SK-N-MC (cell line): Measurements from ENCODE around the gene SENP7.

Experiments used
- DNase-seq: peaks from one replicate; pipeline ENCODE4 v3.0.0-alpha.2; 2011; ENCODE audit warnings: low read depth, low spot score
- H3K27ac ChIP-seq: fragments of 200-600 bp; sonication (generic); 2 replicates; pipeline ENCODE4 v1.5.1; 2016; ENCODE audit warnings: mixed run types
- H3K36me3 ChIP-seq: fragments of 200-600 bp; sonication (generic); 2 replicates; pipeline ENCODE4 v1.6.1; 2017; ENCODE audit warnings: antibody characterized with exemption, low read length, mixed read lengths; ENCODE audit not compliant: insufficient read depth
- H3K4me3 ChIP-seq: fragments of 200-600 bp; sonication (generic); 2 replicates; pipeline ENCODE4 v1.5.1; 2016
- H3K9ac ChIP-seq: fragments of 200-600 bp; sonication (generic); 2 replicates; pipeline ENCODE4 v1.8.0; 2017; ENCODE audit warnings: mixed run types, mixed read lengths; ENCODE audit not compliant: insufficient read length
- H3K9me3 ChIP-seq: fragments of 200-600 bp; sonication (generic); 2 replicates; pipeline ENCODE4 v1.6.1; 2017; ENCODE audit warnings: low read depth, mild to moderate bottlenecking, antibody characterized with exemption, low read length, moderate library complexity, mixed read lengths
- EZH2 ChIP-seq: fragments of 200-600 bp; sonication (generic); IDR thresholded peaks from one replicate; pipeline ENCODE4 v1.6.1; 2017; ENCODE audit warnings: antibody characterized with exemption
- FOXP2 ChIP-seq: optimal IDR thresholded peaks from 2 replicates; pipeline ENCODE3; 2011; ENCODE audit warnings: mild to moderate bottlenecking, moderate library complexity; ENCODE audit not compliant: insufficient read depth; ENCODE audit errors: extremely low read length, control extremely low read depth
- POLR2AphosphoS5 ChIP-seq: IDR thresholded peaks from 2 replicates; pipeline ENCODE4 v1.6.1; 2012; ENCODE audit warnings: mild to moderate bottlenecking, low read depth, low read length, borderline replicate concordance

SENP7 gene

GRCh38 chr3:101383156-101383575 lies 129.8 kb downstream of the SENP7 start:
- 0 out of 2 replicates have a peak, but pooled peaks cover 9% of the 10 kb centered on the region for H3K36me3 ChIP-seq
- no peak overlapping the region for H3K4me3 ChIP-seq
- peaks cover 9% of the 10 kb centered on the region for H3K9me3 ChIP-seq
- TF ChIP-seq EZH2 (no peak), POLR2AphosphoS5 (no peak), FOXP2 (no peak)
- DNase-seq, result no peak
- H3K27ac ChIP-seq, result no peak overlapping the region
- H3K9ac ChIP-seq, result no peak overlapping the region

DNA sequence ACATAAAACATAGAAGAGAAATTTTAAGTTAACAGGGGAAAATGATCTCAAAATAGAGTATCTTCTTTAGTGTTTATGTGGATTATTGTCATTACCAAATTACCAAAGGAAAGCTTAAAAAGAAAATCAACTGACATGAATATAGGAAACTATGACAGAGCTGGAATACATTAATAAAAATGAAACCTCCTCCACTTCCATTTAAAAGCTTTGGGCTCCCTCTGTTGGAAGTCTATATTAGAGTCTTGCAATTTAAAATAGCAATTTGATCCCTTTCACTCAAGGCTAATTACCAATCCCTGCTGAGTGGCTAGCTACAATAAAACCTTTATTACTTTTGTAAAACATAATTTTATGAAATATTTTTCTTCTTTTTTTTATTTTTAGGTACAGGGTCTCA lies 131.2 kb downstream of the SENP7 start:
- DNase-seq, result peak; percentile 61
- Histone ChIP-seq H3K9me3 (peaks cover 9% of the 10 kb centered on the region), H3K27ac (no peak overlapping the region), H3K36me3 (0 out of 2 replicates have a peak, but pooled peaks cover 9% of the 10 kb centered on the region), H3K4me3 (no peak overlapping the region), H3K9ac (no peak overlapping the region)
- TF ChIP-seq POLR2AphosphoS5 (no peak), EZH2 (no peak), FOXP2 (no peak)

- H3K36me3 ChIP-seq, result 0 out of 2 replicates have a peak, but pooled peaks cover 9% of the 10 kb centered on the region
- DNase-seq, result no peak
- no peak overlapping the region for H3K4me3 ChIP-seq
- H3K9me3 ChIP-seq, result peaks cover 9% of the 10 kb centered on the region
- no peak for TF ChIP-seq POLR2AphosphoS5
- TF ChIP-seq FOXP2, result no peak
- TF ChIP-seq EZH2, result no peak
- H3K27ac ChIP-seq, result no peak overlapping the region
- H3K9ac ChIP-seq, result no peak overlapping the region
Observed at GRCh38 chr3:101379658-101380376, 133.2 kb downstream of the SENP7 start.

DNA sequence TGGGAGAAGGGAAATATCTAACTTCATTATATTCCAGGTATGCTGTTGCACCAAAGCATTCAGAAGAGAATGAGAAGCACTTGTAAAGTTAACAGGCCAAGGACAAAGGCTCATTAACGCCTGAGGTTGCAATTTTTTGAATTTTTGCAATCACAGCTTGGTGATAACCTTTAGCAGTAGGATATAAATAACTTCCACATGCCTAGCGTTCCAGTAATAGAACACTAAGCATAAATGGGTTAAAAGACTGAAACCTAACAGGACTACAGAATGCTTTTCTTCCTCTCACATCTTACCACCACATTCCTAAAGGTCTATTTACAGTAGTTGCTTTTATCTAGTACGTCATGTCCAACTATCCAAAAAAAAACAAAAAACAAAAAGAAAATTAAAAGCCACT lies 135.2 kb downstream of the SENP7 start:
- DNase-seq, result no peak
- TF ChIP-seq POLR2AphosphoS5 (no peak), EZH2 (no peak), FOXP2 (no peak)
- H3K9ac ChIP-seq, result no peak overlapping the region
- 0 out of 2 replicates have a peak, but pooled peaks cover 9% of the 10 kb centered on the region for H3K36me3 ChIP-seq
- H3K4me3 ChIP-seq, result no peak overlapping the region
- H3K9me3 ChIP-seq, result peaks cover 9% of the 10 kb centered on the region
- H3K27ac ChIP-seq, result no peak overlapping the region

DNA sequence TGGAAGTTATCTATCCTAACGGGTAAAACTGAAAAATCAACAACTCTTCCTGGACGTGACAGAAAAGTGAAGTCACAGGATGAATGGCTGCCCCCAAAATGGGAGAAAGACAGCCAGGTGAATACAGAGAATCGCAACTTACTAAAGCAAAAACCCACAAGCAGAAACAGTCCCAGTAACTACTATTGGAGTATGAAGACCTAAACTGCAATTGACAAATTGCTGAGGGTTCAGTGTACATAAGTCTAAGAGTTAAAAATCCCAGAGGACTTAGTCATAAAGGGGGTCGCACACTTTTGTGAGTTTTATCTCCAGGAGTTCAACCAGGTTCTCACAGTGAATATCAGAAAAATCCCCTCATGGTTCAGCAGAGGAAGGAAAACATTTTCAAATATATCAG lies 135.8 kb downstream of the SENP7 start:
- DNase-seq, result no peak
- H3K4me3 ChIP-seq, result no peak overlapping the region
- TF ChIP-seq EZH2, result no peak
- TF ChIP-seq FOXP2, result no peak
- no peak for TF ChIP-seq POLR2AphosphoS5
- H3K36me3 ChIP-seq, result 0 out of 2 replicates have a peak, but pooled peaks cover 9% of the 10 kb centered on the region
- H3K9ac ChIP-seq, result no peak overlapping the region
- peaks cover 9% of the 10 kb centered on the region for H3K9me3 ChIP-seq
- no peak overlapping the region for H3K27ac ChIP-seq

DNA sequence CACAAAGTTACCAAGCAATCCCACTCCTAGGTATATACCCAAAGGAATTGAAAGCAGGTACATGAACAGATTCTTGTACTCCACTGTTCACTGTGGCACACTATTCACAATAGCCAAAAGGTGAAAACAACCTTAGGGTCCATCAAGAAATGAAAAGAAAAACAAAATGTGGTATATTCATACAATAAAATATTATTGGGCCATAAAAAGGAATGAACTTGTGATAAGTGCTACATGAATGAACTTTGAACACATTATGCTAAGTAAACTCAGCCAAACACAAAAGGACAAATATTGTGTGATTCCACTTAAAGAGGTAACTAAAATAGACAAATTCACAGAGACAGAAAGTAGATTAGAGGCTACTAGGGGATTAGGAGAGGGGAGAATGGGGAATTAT lies 137.4 kb downstream of the SENP7 start:
- Histone ChIP-seq H3K9me3 (peaks cover 9% of the 10 kb centered on the region), H3K36me3 (0 out of 2 replicates have a peak, but pooled peaks cover 9% of the 10 kb centered on the region), H3K4me3 (no peak overlapping the region), H3K27ac (no peak overlapping the region), H3K9ac (no peak overlapping the region)
- no peak for DNase-seq
- TF ChIP-seq EZH2 (no peak), POLR2AphosphoS5 (no peak), FOXP2 (no peak)

GRCh38 chr3:101362406-101362805 lies 150.6 kb downstream of the SENP7 start:
- Histone ChIP-seq H3K4me3 (no peak overlapping the region), H3K9ac (no peak overlapping the region), H3K27ac (no peak overlapping the region), H3K9me3 (0 out of 2 replicates have a peak, but pooled peaks cover 8% of the 10 kb centered on the region), H3K36me3 (peaks cover 32% of the 10 kb centered on the region)
- no peak for DNase-seq
- TF ChIP-seq FOXP2 (no peak), EZH2 (no peak), POLR2AphosphoS5 (no peak)

- Histone ChIP-seq H3K36me3 (peaks cover 10% of the 10 kb centered on the region; the same call in 1 of the 2 replicates), H3K4me3 (peak overlapping the region; percentile 50), H3K9me3 (0 out of 2 replicates have a peak, but pooled peaks cover under 1% of the 10 kb centered on the region), H3K9ac (no peak overlapping the region), H3K27ac (0 out of 2 replicates have a peak overlapping the region, but pooled peaks have one; percentile 2)
- DNase-seq, result no peak
- TF ChIP-seq EZH2 (no peak), FOXP2 (no peak), POLR2AphosphoS5 (no peak)
Observed at GRCh38 chr3:101351829-101352228, 161.2 kb downstream of the SENP7 start.

- Histone ChIP-seq H3K27ac (no peak overlapping the region), H3K9me3 (no peaks in the 10 kb centered on the region), H3K4me3 (no peak overlapping the region), H3K9ac (no peak overlapping the region), H3K36me3 (no peaks in the 10 kb centered on the region)
- DNase-seq, result no peak
- TF ChIP-seq POLR2AphosphoS5 (no peak), EZH2 (no peak), FOXP2 (no peak)
Observed at GRCh38 chr3:101340591-101340990, 172.4 kb downstream of the SENP7 start.
